Adipocyte (in vitro differentiated cells): ENCODE results near the gene ACBD4.

ENCODE experiments used
- DNase-seq: peaks from one replicate; pipeline ENCODE4 v3.0.0-alpha.2; 2015; ENCODE audit warnings: low read depth
- H3K27me3 ChIP-seq: replicated peaks from 2 replicates; pipeline ENCODE4 v1.7.0; 2013; ENCODE audit warnings: mild to moderate bottlenecking, low read length, moderate library complexity; ENCODE audit not compliant: control insufficient read depth, insufficient read depth
- H3K36me3 ChIP-seq: 2 replicates; pipeline ENCODE4 v1.7.0; 2013; ENCODE audit warnings: low read length, mild to moderate bottlenecking, moderate library complexity; ENCODE audit not compliant: control insufficient read depth, insufficient read depth, severe bottlenecking
- H3K4me1 ChIP-seq: 2 replicates; pipeline ENCODE4 v1.7.0; 2013; ENCODE audit warnings: mild to moderate bottlenecking, low read length, moderate library complexity; ENCODE audit not compliant: control insufficient read depth, insufficient read depth
- H3K4me3 ChIP-seq: 2 replicates; pipeline ENCODE4 v1.7.0; 2013; ENCODE audit warnings: mild to moderate bottlenecking, low read length, moderate library complexity
- H3K9ac ChIP-seq: 2 replicates; pipeline ENCODE4 v1.7.0; 2013; ENCODE audit warnings: mild to moderate bottlenecking, low read length, moderate library complexity
- H3K9me3 ChIP-seq: 2 replicates; pipeline ENCODE4 v1.7.0; 2013; ENCODE audit warnings: mild to moderate bottlenecking, low read length, moderate library complexity; ENCODE audit not compliant: control insufficient read depth

ACBD4 gene

DNA sequence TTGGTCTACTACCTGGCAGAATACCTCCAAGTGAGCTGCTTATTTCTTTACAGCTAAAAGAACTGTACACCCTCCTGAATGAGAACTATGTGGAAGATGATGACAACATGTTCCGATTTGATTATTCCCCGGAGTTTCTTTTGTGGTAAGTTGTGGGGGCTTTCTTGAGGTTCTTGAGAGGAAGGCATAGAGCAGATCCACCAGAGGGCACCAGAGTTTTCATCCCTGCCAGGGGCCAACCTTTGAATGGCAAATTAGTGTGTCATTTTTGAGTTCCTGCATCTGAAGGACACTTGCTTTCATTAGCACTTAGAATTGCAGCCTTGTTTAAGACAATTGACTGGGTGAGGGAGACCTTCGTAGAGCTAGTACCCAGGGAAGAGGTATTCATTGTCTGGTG, 39.3 kb upstream of the ACBD4 start:
- Histone ChIP-seq H3K4me1 (peaks cover 64% of the 10 kb centered on the region), H3K4me3 (no peak overlapping the region), H3K9ac (peak overlapping the region; percentile 66), H3K36me3 (peaks cover 69% of the 10 kb centered on the region), H3K27me3 (no peaks in the 10 kb centered on the region), H3K9me3 (no peaks in the 10 kb centered on the region)
- peak; percentile 60 for DNase-seq

DNA sequence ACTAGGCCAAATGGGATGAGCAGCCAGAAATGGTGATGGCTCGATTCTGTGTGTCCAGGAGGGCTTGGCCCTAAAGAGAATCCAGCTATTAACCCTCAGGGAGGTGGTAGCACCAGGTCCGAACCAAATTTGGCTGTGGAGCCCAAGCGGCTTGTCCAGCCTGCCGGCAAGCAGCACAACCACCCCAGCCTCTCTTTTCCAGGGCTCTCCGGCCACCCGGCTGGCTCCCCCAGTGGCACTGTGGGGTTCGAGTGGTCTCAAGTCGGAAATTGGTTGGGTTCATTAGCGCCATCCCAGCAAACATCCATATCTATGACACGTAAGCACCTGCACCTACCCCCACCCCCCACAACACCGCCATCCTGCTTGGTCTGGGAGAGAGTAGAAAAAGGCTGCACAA, 38.6 kb upstream of the ACBD4 start:
- Histone ChIP-seq H3K36me3 (peaks cover 66% of the 10 kb centered on the region), H3K4me1 (peaks cover 64% of the 10 kb centered on the region), H3K9me3 (no peaks in the 10 kb centered on the region), H3K27me3 (no peaks in the 10 kb centered on the region), H3K9ac (peak overlapping the region; percentile 66), H3K4me3 (no peak overlapping the region)
- no peak for DNase-seq

DNA sequence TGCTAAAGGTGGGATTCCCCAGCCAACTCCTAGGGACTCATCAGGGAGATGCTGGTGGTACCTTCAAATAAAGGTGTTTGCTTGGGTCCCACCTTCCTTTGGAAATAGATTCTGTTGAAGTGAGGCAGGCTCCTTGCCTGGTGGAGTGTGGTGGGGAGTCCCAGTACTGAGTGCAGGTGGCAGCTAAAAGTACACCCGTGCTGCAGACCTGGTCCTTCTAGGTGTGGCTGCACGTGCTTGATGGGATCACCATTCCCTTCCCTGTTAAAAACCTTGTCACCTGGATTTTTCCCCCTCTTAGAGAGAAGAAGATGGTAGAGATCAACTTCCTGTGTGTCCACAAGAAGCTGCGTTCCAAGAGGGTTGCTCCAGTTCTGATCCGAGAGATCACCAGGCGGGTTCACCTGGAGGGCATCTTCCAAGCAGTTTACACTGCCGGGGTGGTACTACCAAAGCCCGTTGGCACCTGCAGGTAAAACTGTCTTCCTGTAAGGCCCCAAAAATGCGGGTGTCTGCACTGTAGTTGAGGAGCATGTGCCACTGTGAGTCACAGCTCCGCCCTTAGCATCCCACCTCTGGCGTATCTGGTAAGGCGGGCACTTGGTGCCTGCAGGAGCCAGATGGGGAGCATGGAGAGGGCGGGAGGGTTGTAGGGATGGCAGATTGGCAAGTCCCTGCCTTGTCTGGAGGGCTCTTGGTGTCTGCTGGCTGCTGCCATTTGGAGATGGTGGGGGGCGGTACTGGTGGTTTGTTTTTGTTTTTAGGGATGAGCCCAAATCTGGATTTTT, 37.2 kb upstream of the ACBD4 start:
- Histone ChIP-seq H3K36me3 (peaks cover 76% of the 10 kb centered on the region), H3K9me3 (no peaks in the 10 kb centered on the region), H3K9ac (peak overlapping the region; percentile 66), H3K4me1 (peaks cover 65% of the 10 kb centered on the region), H3K4me3 (peak overlapping the region; percentile 24), H3K27me3 (no peaks in the 10 kb centered on the region)
- no peak for DNase-seq

DNA sequence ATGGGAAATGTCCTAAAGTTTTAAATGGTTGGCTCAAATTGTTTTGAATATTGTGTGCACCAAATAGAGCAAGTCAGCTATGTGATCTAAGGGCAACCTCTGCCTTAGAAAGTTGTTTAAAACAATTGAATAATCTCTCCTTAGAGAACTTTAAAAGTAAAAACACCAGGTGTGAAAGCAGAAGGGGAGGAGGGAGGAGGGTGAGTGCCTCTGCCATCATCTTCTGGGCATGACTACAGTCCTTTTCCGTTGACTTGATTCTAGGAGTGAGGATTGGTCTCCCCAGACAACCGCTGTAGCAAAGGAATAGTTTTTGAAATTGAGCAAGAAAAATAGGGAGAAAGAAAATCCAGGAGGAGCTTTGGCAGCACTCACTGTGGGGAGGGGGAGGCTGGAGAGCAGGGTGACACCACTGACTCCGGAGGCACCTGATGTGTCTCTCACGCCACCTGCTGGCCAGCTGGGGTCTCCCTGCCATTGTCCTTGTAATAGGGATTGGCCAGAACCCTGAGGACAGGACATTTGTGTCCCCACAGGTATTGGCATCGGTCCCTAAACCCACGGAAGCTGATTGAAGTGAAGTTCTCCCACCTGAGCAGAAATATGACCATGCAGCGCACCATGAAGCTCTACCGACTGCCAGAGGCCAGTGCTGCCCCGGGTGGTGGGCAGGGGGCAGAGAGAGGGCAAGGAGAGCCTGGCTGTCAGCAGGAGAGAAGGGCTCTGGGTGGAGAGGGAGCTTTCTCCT, 36.4 kb upstream of the ACBD4 start:
- peak overlapping the region; percentile 66 for H3K9ac ChIP-seq
- H3K36me3 ChIP-seq, result peaks cover 80% of the 10 kb centered on the region

DNA sequence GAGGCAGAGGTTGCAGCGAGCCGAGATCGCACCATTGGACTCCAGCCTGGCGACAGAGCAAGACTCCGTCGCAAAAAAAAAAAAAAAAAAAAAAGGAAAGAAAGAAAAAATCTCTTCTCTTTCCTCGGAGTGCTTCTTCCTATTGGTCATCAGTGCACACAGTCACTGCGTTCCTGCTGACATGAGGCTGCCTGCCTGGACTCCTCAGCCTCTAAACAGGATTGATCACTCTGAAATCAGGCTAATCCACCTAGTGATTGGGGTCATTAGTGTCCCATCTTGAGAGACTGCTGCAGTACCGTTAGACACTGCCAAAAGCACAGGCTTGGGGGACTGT, 34.0 kb upstream of the ACBD4 start:
- Histone ChIP-seq H3K27me3 (no peaks in the 10 kb centered on the region), H3K4me3 (no peak overlapping the region), H3K9me3 (no peaks in the 10 kb centered on the region), H3K4me1 (peaks cover 64% of the 10 kb centered on the region), H3K9ac (peak overlapping the region; percentile 81), H3K36me3 (peaks cover 81% of the 10 kb centered on the region)
- DNase-seq, result no peak

More for the DNA sequence above, 36.4 kb upstream of the ACBD4 start:
- Histone ChIP-seq H3K27me3 (no peaks in the 10 kb centered on the region), H3K9me3 (no peaks in the 10 kb centered on the region), H3K4me1 (peaks cover 57% of the 10 kb centered on the region), H3K4me3 (no peak overlapping the region)
- DNase-seq, result peak; percentile 94

DNA sequence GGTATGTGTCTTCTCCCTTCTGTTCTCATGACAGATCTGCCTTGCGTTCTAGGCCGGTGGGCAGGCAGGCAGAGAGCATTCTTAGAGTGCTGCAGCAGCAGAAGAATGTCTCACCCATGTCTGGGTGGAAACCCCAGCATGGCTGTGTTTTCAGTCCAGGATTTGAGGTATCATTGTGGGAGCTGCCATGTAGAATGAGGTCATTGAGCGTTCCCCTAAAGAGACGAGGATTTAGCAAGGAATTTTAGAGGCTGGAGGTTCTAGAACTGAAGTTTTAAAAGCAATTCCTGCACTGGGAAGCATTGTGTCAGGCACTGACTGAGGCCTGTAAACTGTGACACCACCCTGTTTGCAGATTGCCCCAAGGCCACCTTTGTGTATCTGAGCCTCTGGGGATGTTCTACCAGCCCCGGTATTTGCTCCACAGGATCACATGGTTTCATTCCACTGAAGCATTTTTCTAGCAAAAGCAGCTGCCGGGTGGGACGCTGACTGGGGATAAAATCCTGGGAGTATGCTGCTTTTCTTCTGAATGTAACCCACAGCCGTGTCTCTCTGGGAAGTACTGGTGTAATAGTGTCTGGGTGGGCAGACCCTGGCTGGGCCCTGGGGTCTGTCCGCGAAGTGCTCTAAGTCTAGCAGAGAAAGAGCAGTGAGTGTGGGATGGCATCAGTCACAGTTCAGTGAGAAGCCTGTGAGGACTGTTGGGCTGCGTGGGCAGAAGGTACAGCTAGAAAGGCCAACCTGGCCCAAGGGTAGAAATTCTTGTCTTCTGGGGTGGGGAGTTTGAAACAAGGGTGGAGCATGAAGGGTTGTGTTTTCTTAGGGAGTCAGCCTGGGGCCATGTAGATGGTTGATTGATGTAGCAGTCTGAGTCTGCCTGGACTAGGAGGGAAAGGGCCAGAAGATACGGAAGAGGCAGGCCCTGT, 33.3 kb upstream of the ACBD4 start:
- Histone ChIP-seq H3K9me3 (no peaks in the 10 kb centered on the region), H3K4me1 (peaks cover 59% of the 10 kb centered on the region), H3K27me3 (no peaks in the 10 kb centered on the region), H3K9ac (peak overlapping the region; percentile 81), H3K4me3 (no peak overlapping the region), H3K36me3 (peaks cover 81% of the 10 kb centered on the region)
- DNase-seq, result peak; percentile 78

DNA sequence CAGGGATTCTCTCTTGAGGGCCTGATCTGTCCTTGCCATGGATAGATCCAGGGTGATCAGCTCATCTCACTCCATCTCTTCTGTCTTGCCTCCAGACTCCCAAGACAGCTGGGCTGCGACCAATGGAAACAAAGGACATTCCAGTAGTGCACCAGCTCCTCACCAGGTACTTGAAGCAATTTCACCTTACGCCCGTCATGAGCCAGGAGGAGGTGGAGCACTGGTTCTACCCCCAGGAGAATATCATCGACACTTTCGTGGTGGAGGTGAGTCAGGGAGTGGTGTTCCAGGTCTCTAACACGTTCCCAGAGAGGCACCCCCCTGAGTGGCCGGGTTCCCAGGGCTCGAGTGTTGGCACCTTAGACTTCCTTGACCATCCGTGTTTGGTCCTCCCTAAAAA, 32.6 kb upstream of the ACBD4 start:
- peaks cover 52% of the 10 kb centered on the region for H3K4me1 ChIP-seq
- H3K36me3 ChIP-seq, result peaks cover 81% of the 10 kb centered on the region
- no peaks in the 10 kb centered on the region for H3K27me3 ChIP-seq
- H3K4me3 ChIP-seq, result no peak overlapping the region
- peak overlapping the region; percentile 81 for H3K9ac ChIP-seq
- no peak for DNase-seq
- H3K9me3 ChIP-seq, result no peaks in the 10 kb centered on the region

DNA sequence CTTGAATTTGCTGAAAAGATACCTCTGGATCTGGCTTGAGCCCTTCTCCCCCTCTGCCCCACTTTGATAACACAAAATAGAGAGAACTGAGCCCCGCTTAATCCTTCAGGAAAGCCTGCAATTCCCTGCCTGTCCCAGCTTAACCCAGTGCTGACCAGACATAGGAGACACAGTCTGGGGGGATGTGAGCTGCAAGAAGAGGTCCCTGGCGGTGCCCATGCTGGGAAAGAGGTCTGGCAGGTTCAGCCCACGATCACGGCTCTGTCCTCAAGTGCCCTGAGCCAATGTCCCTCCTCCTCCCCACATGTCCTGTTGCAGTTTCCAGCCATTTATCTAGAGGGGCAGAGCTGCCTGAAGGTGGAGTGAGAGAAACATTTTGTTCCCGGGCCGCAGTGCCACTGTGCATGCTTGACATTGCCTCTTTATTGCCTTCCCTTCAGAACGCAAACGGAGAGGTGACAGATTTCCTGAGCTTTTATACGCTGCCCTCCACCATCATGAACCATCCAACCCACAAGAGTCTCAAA, 32.2 kb upstream of the ACBD4 start:
- Histone ChIP-seq H3K9ac (peak overlapping the region; percentile 29), H3K4me1 (peaks cover 47% of the 10 kb centered on the region), H3K4me3 (no peak overlapping the region), H3K27me3 (no peaks in the 10 kb centered on the region), H3K9me3 (no peaks in the 10 kb centered on the region), H3K36me3 (peaks cover 81% of the 10 kb centered on the region)
- no peak for DNase-seq

DNA sequence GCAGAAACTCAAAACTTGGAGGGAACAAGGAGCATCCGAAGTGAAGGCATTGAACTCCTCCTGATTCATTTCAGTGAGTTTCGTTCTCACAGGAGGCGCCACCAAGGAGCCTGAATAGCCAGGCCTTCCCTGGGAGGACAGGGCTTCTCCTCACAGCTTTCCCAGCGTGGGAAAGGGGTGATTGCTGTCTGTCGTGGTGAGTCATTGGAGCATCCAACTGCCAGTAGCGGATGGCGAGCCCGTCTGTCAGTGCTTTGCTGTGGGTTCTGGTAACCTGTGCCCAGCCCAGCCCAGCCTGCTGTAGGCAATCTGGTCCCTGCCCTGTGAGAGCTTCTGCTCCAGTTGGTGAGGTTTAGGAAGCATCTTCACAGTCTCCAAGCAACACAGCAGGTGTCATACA, 31.5 kb upstream of the ACBD4 start:
- DNase-seq, result no peak
- Histone ChIP-seq H3K9me3 (no peaks in the 10 kb centered on the region), H3K27me3 (no peaks in the 10 kb centered on the region), H3K4me1 (peaks cover 41% of the 10 kb centered on the region), H3K4me3 (no peak overlapping the region), H3K9ac (no peak overlapping the region), H3K36me3 (peaks cover 84% of the 10 kb centered on the region)

DNA sequence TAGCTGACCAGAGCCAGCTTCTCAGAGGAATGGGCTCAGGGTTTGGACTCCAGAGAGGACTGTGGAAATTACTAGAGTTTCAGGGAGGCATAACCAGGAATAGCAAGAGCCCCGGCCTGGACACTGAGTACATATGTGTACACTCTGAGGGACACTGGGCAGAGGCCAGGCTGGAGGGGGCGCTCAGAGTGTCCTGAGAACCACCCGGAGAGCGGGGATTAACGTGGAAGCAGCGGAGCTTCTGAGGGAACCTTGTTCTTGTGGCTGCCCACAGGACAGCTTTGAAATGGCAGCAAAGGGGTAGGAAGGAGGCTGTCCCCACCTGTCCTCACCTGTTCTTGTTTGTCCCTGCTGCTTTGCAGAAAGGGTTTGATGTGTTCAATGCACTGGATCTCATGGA, 31.0 kb upstream of the ACBD4 start:
- peaks cover 82% of the 10 kb centered on the region for H3K36me3 ChIP-seq
- no peak overlapping the region for H3K9ac ChIP-seq
- no peak overlapping the region for H3K4me3 ChIP-seq
- no peak for DNase-seq
- no peaks in the 10 kb centered on the region for H3K27me3 ChIP-seq
- peaks cover 41% of the 10 kb centered on the region for H3K4me1 ChIP-seq
- no peaks in the 10 kb centered on the region for H3K9me3 ChIP-seq
